NB4 (cell line): ENCODE data around the gene CPZ.

Experiments
- MYC ChIP-seq: IDR thresholded peaks from 2 replicates; pipeline ENCODE4 v1.6.1; 2011; ENCODE audit warnings: low read depth, low read length
- POLR2A ChIP-seq: IDR thresholded peaks from 2 replicates; pipeline ENCODE4 v1.6.1; 2011; ENCODE audit warnings: mild to moderate bottlenecking; ENCODE audit not compliant: insufficient read length; ENCODE audit errors: extremely low read depth
- TF ChIP-seq, protein P1 (sequence below): IDR thresholded peaks from one replicate; pipeline ENCODE4 v1.5.1; 2012; ENCODE audit warnings: low read depth, low read length
- TF ChIP-seq, protein P2 (sequence below): IDR thresholded peaks from 2 replicates; pipeline ENCODE4 v1.6.1; 2011; ENCODE audit warnings: low read depth, low read length

GRCh38 chr4:8664031-8664805, 71.7 kb downstream of the CPZ start:
- TF ChIP-seq, protein P1, sequence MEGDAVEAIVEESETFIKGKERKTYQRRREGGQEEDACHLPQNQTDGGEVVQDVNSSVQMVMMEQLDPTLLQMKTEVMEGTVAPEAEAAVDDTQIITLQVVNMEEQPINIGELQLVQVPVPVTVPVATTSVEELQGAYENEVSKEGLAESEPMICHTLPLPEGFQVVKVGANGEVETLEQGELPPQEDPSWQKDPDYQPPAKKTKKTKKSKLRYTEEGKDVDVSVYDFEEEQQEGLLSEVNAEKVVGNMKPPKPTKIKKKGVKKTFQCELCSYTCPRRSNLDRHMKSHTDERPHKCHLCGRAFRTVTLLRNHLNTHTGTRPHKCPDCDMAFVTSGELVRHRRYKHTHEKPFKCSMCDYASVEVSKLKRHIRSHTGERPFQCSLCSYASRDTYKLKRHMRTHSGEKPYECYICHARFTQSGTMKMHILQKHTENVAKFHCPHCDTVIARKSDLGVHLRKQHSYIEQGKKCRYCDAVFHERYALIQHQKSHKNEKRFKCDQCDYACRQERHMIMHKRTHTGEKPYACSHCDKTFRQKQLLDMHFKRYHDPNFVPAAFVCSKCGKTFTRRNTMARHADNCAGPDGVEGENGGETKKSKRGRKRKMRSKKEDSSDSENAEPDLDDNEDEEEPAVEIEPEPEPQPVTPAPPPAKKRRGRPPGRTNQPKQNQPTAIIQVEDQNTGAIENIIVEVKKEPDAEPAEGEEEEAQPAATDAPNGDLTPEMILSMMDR = no peak
- TF ChIP-seq POLR2A (no peak), MYC (no peak)
- TF ChIP-seq, protein P2, sequence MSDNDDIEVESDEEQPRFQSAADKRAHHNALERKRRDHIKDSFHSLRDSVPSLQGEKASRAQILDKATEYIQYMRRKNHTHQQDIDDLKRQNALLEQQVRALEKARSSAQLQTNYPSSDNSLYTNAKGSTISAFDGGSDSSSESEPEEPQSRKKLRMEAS = no peak
